Endothelial cell of umbilical vein (primary cell): ENCODE measurements around the gene MCCC1.

ENCODE experiments used
- CTCF ChIP-seq, 2 donors: IDR thresholded peaks; 1 replicate in 1 of 2; 2 replicates in 1 of 2; pipeline ENCODE4 v1.5.1; 2011; ENCODE audit warnings: low read length in 2 of 2, mild to moderate bottlenecking in 2 of 2, moderate library complexity in 2 of 2, control low read depth in 1 of 2, inconsistent platforms in 1 of 2, low read depth in 1 of 2; ENCODE audit not compliant: insufficient read depth in 1 of 2; ENCODE audit errors: extremely low read depth in 1 of 2
- EZH2 ChIP-seq: IDR thresholded peaks from 2 replicates; pipeline ENCODE4 v1.6.1; 2012; ENCODE audit warnings: borderline replicate concordance, low read depth, mild to moderate bottlenecking, moderate library complexity, low read length, inconsistent platforms; ENCODE audit not compliant: severe bottlenecking
- FOS ChIP-seq: IDR thresholded peaks from 2 replicates; pipeline ENCODE4 v1.6.1; 2011; ENCODE audit warnings: mild to moderate bottlenecking, low read length, moderate library complexity, borderline replicate concordance; ENCODE audit not compliant: insufficient read depth
- GATA2 ChIP-seq: IDR thresholded peaks from 2 replicates; pipeline ENCODE4 v1.7.0; 2011; ENCODE audit warnings: low read depth, mild to moderate bottlenecking, moderate library complexity, mixed read lengths, low read length; ENCODE audit not compliant: insufficient read length, insufficient read depth
- MAX ChIP-seq: IDR thresholded peaks from 2 replicates; pipeline ENCODE4 v1.6.1; 2011; ENCODE audit not compliant: insufficient read depth, insufficient read length
- POLR2A ChIP-seq: IDR thresholded peaks from 2 replicates; pipeline ENCODE4 v1.6.1; 2012; ENCODE audit warnings: low read depth, mild to moderate bottlenecking, control low read depth, low read length
- POLR2AphosphoS5 ChIP-seq: IDR thresholded peaks from 2 replicates; pipeline ENCODE4 v1.6.1; 2012; ENCODE audit warnings: low read depth, mild to moderate bottlenecking, control low read depth, low read length, moderate library complexity; ENCODE audit not compliant: insufficient read depth

- TF ChIP-seq GATA2, result no peak
- no peak for TF ChIP-seq POLR2AphosphoS5
- no peak for TF ChIP-seq CTCF (IDR thresholded peaks at IDR 0.05; ENCODE audit: extremely low read depth in 1 of 2, insufficient read depth in 1 of 2, low read depth in 1 of 2, low read length in 2 of 2)
- no peak for TF ChIP-seq POLR2A
- no peak for TF ChIP-seq EZH2
- TF ChIP-seq MAX, result no peak
- TF ChIP-seq FOS, result no peak
Observed at GRCh38 chr3:182986021-182986420, 113.3 kb downstream of the MCCC1 start.
